Natural killer cell (primary cell): ENCODE measurements around the gene OSBP2. TPM values are rescaled to one million over a fixed set of nuclear protein-coding genes. Genes with fewer than 3 reads are reported as not detected.

ENCODE experiments used
- ATAC-seq, 3 donors: fragments of 150-1000 bp in 2 of 3; fragments of 200-7000 bp in 1 of 3; cut with Tn5 transposase; 1 replicate in 1 of 3; 2 replicates in 2 of 3; pipeline ENCODE4 v1.10.0; 2021; ENCODE audit warnings: mild to moderate bottlenecking in 2 of 3, moderate library complexity in 2 of 3
- DNase-seq, 2 donors: peaks; one replicate each; pipeline versions ENCODE4 v3.0.0 to v3.0.0-alpha.2; 2013 to 2021; ENCODE audit warnings: mixed read lengths in 1 of 2
- H3K27ac ChIP-seq: one replicate; pipeline ENCODE4 v1.5.1; 2013; ENCODE audit warnings: mild to moderate bottlenecking, low read length
- H3K27me3 ChIP-seq: one replicate; pipeline ENCODE4 v1.6.1; 2013; ENCODE audit warnings: low read length; ENCODE audit not compliant: control insufficient read depth, insufficient read depth
- H3K36me3 ChIP-seq: one replicate; pipeline ENCODE4 v1.6.1; 2013; ENCODE audit warnings: low read length; ENCODE audit not compliant: control insufficient read depth, insufficient read depth
- H3K4me1 ChIP-seq: one replicate; pipeline ENCODE4 v1.6.1; 2013; ENCODE audit warnings: low read length; ENCODE audit not compliant: control insufficient read depth, insufficient read depth
- H3K4me3 ChIP-seq: one replicate; pipeline ENCODE4 v1.5.1; 2013; ENCODE audit warnings: low read length
- H3K9me3 ChIP-seq: one replicate; pipeline ENCODE4 v1.6.1; 2013; ENCODE audit warnings: low read length; ENCODE audit not compliant: control insufficient read depth, insufficient read depth
- H3K27ac Mint-ChIP-seq, 2 donors: one replicate each; pipeline ENCODE4 v1.8.0; 2022; ENCODE audit warnings: mild to moderate bottlenecking in 2 of 2, mixed read lengths in 2 of 2, moderate library complexity in 1 of 2
- H3K27me3 Mint-ChIP-seq, 2 donors: one replicate each; pipeline ENCODE4 v1.8.0; 2022; ENCODE audit warnings: low read depth in 2 of 2, mixed read lengths in 2 of 2
- H3K36me3 Mint-ChIP-seq: one replicate; pipeline ENCODE4 v1.8.0; 2022; ENCODE audit warnings: mixed read lengths
- H3K4me1 Mint-ChIP-seq, 2 donors: one replicate each; pipeline ENCODE4 v1.8.0; 2022; ENCODE audit warnings: mixed read lengths in 2 of 2
- H3K4me3 Mint-ChIP-seq: one replicate; pipeline ENCODE4 v1.8.0; 2022; ENCODE audit warnings: mild to moderate bottlenecking, moderate library complexity, mixed read lengths
- H3K9me3 Mint-ChIP-seq, 2 donors: one replicate each; pipeline ENCODE4 v1.8.0; 2022; ENCODE audit warnings: mixed read lengths in 2 of 2
- WGBS: methylation state at CpG from one replicate; pipeline ENCODE4 v1.1.7; 2013; ENCODE audit warnings: missing lambda C conversion rate; ENCODE audit not compliant: insufficient coverage; 5-methylcytosine and 5-hydroxymethylcytosine counted together
- intact Hi-C: fragments of 100-400 bp; cut with micrococcal nuclease; formaldehyde crosslinking; loops from one replicate; pipeline ENCODE4 v1.14.2; 2022
- total RNA-seq, 4 donors: library from RNA; stranded (reverse); fragments of 120-200 nt in 1 of 4; gene quantifications; one replicate each; pipeline versions ENCODE4 v1.2.3 to v1.2.4, GENCODE V29; 2013 to 2022
- TF ChIP-seq, protein P1 (sequence below): fragments of 200-600 bp; IDR thresholded peaks from one replicate; pipeline ENCODE4 v1.8.0; 2022; ENCODE audit warnings: antibody characterized with exemption

The OSBP2 gene
- total RNA-seq, 3 donors from 2014 or later (not counting 1 experiment from before 2014, with no cell fraction given), result 0.65 to 1.2 (median 0.79) TPM

DNA sequence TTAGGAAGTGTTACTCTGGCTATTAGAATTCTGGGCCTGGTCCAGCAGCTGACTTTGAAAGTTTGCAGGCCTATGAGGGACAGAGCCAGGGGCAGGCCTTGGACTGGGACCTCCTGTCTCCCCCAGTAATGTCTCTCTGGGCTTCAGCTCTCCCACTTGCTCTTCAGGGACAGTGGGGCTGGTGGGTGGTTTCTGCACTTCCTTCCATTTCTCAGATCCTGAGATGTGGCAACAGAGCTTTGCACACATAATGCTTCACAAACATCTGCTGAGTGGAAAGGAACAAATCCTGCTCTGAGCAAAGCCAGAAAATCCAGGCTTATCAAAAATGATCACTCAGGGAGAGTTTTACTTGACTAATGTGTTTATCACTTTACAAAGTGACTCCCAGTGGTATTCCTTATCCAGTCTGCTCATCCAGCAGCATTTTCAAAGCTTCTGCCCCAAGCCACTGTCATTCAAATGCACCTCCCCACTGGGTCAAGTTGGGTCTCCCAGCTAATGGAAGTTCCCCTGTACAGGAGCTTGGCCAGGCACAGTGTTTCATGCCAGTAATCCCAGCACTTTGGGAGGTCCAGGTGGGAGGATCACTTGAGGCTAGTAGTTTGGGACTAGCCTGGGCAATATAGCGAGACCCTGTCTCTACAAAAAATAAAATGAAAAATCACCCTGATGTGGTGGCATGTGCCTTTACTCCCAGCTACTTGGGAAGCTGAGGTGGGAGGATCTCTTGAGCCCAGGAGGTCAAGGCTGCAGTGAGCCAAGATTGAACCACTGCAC lies 13.5 kb upstream of the OSBP2 start:
- intact Hi-C loops, result no loop called here
- no CpG with 5 or more reads among the region's 1 CpG for WGBS

DNA sequence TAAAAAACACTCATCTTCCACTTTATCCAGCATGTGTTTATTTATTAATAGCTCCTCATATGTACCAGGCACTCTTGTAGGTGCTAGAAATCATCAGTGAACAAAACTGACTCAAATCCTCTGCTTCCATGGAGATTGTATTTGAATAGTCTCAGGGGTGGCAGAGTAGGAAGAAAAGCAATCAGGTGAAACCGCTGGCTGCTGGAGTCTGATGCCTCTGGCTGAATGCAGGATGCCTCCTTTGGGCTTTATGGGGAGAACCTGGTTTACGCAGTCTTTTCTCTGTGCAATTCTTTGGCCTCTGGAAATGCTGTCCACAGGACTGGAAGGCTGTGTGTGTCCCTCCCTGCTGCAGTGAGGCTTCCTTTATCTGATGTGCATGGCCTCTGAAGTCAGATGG lies 12.8 kb upstream of the OSBP2 start:
- Histone ChIP-seq H3K4me3 (no peak overlapping the region), H3K9me3 (no peaks in the 10 kb centered on the region), H3K27ac (no peak overlapping the region), H3K36me3 (no peaks in the 10 kb centered on the region), H3K27me3 (no peaks in the 10 kb centered on the region), H3K4me1 (no peaks in the 10 kb centered on the region)
- Mint-ChIP-seq H3K27me3 (peaks cover 10 to 23% of the 10 kb centered on the region in 2 donors), H3K27ac (no peak overlapping the region), H3K36me3 (no peaks in the 10 kb centered on the region), H3K4me1 (no peaks in the 10 kb centered on the region), H3K9me3 (no peaks in the 10 kb centered on the region), H3K4me3 (no peak overlapping the region)
- 97% methylated on average over 2 of the region's 2 CpGs for WGBS
- DNase-seq, result no peak
- intact Hi-C loops, result no loop called here
- TF ChIP-seq, protein P1, sequence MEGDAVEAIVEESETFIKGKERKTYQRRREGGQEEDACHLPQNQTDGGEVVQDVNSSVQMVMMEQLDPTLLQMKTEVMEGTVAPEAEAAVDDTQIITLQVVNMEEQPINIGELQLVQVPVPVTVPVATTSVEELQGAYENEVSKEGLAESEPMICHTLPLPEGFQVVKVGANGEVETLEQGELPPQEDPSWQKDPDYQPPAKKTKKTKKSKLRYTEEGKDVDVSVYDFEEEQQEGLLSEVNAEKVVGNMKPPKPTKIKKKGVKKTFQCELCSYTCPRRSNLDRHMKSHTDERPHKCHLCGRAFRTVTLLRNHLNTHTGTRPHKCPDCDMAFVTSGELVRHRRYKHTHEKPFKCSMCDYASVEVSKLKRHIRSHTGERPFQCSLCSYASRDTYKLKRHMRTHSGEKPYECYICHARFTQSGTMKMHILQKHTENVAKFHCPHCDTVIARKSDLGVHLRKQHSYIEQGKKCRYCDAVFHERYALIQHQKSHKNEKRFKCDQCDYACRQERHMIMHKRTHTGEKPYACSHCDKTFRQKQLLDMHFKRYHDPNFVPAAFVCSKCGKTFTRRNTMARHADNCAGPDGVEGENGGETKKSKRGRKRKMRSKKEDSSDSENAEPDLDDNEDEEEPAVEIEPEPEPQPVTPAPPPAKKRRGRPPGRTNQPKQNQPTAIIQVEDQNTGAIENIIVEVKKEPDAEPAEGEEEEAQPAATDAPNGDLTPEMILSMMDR, result no peak
- ATAC-seq, result no peak

More for the DNA sequence above, 13.5 kb upstream of the OSBP2 start:
- H3K4me1 Mint-ChIP-seq, result no peaks in the 10 kb centered on the region
- no peaks in the 10 kb centered on the region for H3K9me3 Mint-ChIP-seq
- H3K9me3 ChIP-seq, result no peaks in the 10 kb centered on the region
- peaks cover 15 to 30% of the 10 kb centered on the region in 2 donors for H3K27me3 Mint-ChIP-seq
- H3K27ac Mint-ChIP-seq, result no peak overlapping the region
- no peaks in the 10 kb centered on the region for H3K4me1 ChIP-seq
- TF ChIP-seq, protein P1, result no peak
- ATAC-seq, result no peak
- no peaks in the 10 kb centered on the region for H3K27me3 ChIP-seq
- no peak overlapping the region for H3K27ac ChIP-seq
- no peak overlapping the region for H3K4me3 Mint-ChIP-seq
- no peaks in the 10 kb centered on the region for H3K36me3 Mint-ChIP-seq
- DNase-seq, result no peak
- H3K36me3 ChIP-seq, result no peaks in the 10 kb centered on the region
- H3K4me3 ChIP-seq, result no peak overlapping the region

DNA sequence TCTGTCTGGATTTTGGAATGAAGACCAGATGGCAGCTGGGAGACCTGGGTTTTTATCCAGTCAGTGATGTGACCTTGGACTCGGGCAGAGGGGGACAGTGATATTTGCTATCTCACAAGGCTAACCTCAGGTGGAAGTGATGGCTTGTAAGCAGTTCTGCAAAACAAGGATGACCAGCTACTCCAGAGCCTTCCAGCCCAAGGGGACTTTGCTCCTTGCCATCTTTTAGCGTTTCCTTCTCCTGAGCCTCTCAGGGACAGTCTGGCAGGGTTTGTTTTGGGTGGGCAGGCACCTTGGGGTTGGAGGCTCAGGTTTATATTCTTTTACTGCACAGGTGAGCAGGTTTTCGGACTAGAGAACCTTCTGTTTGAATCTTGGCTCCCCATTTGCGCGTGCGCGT lies 9.5 kb upstream of the OSBP2 start:
- Histone ChIP-seq H3K4me1 (no peaks in the 10 kb centered on the region), H3K36me3 (no peaks in the 10 kb centered on the region), H3K27me3 (no peaks in the 10 kb centered on the region), H3K4me3 (no peak overlapping the region), H3K27ac (no peak overlapping the region), H3K9me3 (no peaks in the 10 kb centered on the region)
- H3K4me1 Mint-ChIP-seq, result no peaks in the 10 kb centered on the region
- H3K36me3 Mint-ChIP-seq, result no peaks in the 10 kb centered on the region
- H3K4me3 Mint-ChIP-seq, result no peak overlapping the region
- TF ChIP-seq, protein P1, result no peak
- H3K27me3 Mint-ChIP-seq, result no peaks in the 10 kb centered on the region
- H3K9me3 Mint-ChIP-seq, result no peaks in the 10 kb centered on the region
- DNase-seq, result no peak
- no peak for ATAC-seq
- intact Hi-C loops, result no loop called here
- no peak overlapping the region for H3K27ac Mint-ChIP-seq
- WGBS, result 82% methylated on average over 7 of the region's 7 CpGs

DNA sequence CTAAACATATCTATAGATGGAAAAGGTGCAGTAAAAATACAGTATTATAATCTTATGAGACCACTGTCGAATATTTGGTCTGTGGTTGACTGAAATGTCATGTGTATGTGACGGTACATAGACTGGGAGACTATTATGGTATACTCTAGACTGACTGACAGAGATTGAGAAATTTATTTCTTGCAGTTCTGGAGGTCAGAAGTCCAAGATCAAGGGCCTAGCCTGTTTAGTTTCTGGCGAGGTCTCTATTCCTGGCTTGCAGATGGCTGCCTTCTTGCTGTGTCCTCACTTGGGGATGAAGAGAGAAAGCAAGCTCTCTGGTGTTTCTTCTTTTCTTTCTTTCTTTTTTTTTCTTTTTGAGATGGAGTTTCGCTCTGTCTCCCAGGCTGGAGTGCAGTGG lies 7.3 kb upstream of the OSBP2 start:
- no peak overlapping the region for H3K27ac Mint-ChIP-seq
- peaks cover 5 to 6% of the 10 kb centered on the region in 2 donors for H3K27me3 Mint-ChIP-seq
- intact Hi-C loops, result no loop called here
- H3K4me3 ChIP-seq, result no peak overlapping the region
- no peak overlapping the region for H3K27ac ChIP-seq
- no peak overlapping the region for H3K4me3 Mint-ChIP-seq
- H3K9me3 ChIP-seq, result no peaks in the 10 kb centered on the region
- H3K4me1 ChIP-seq, result no peaks in the 10 kb centered on the region
- TF ChIP-seq, protein P1, result no peak
- no peaks in the 10 kb centered on the region for H3K4me1 Mint-ChIP-seq
- 82% methylated on average over 4 of the region's 4 CpGs for WGBS
- no peaks in the 10 kb centered on the region for H3K27me3 ChIP-seq
- H3K36me3 Mint-ChIP-seq, result no peaks in the 10 kb centered on the region
- no peaks in the 10 kb centered on the region for H3K9me3 Mint-ChIP-seq
- DNase-seq (no peak), ATAC-seq (no peak)
- H3K36me3 ChIP-seq, result no peaks in the 10 kb centered on the region
